HCT116 (cell line): ENCODE measurements around the gene AIFM1. TPM values are rescaled to one million over a fixed set of nuclear protein-coding genes. Genes with fewer than 3 reads are reported as not detected.

Experiments used
- ATAC-seq: fragments of 200-7000 bp; cut with Tn5 transposase; 2 replicates; pipeline ENCODE4 v1.9.1; 2020; ENCODE audit warnings: mild to moderate bottlenecking, moderate library complexity
- BruUV-seq: library from RNA; stranded (reverse); fragments of 400-500 nt; replicated peaks from 2 replicates; lab custom pipeline; 2021; lab: Mats Ljungman, UMichigan
- CTCF ChIA-PET: fragments of 300-600 bp; sonication (Branson Sonifier 250); formaldehyde crosslinking; loops from one replicate; lab custom pipeline; 2021; ENCODE audit warnings: antibody characterized with exemption; lab: Charles Lee
- POLR2A ChIA-PET: fragments of 300-600, 350-600 bp; sonication (Branson Sonifier 250); formaldehyde crosslinking; loops from one replicate; lab custom pipeline; 2021; ENCODE audit warnings: antibody characterized with exemption; lab: Charles Lee
- RAD21 ChIA-PET, 2 experiments: fragments of 300-600 bp; sonication (Branson Sonifier 250); formaldehyde crosslinking; loops; one replicate each; lab custom pipeline; 2023; ENCODE audit warnings: low total read pairs in 2 of 2; ENCODE audit not compliant: uncharacterized antibody in 2 of 2, unreplicated experiment in 2 of 2, low non-redundant PET in 1 of 2; lab: Charles Lee
- DNase-seq: peaks from one replicate; pipeline ENCODE4 v3.0.0-alpha.2; 2010; ENCODE audit warnings: low read depth, low spot score
- H2AFZ ChIP-seq: fragments of 200-600 bp; shearing (Covaris generic), sonication (generic); 2 replicates; pipeline ENCODE4 v1.6.1; 2017; ENCODE audit warnings: low read depth, mixed run types, mixed read lengths, antibody characterized with exemption, low read length; ENCODE audit not compliant: poor library complexity, severe bottlenecking
- H3K27ac ChIP-seq: 2 replicates; pipeline ENCODE4 v1.5.1; 2012; ENCODE audit warnings: low read depth, low read length
- H3K27me3 ChIP-seq: fragments of 200-600 bp; sonication (generic); 2 replicates; pipeline ENCODE4 v1.6.1; 2016; ENCODE audit warnings: mixed run types, low read length, mixed read lengths; ENCODE audit not compliant: insufficient read depth
- H3K36me3 ChIP-seq, 2 experiments: fragments of 200-500 bp in 1 of 2; fragments of 200-600 bp in 1 of 2; sonication (Bioruptor generic) in 1 of 2; sonication (generic) in 1 of 2; 2 replicates each; pipeline versions ENCODE4 v1.5.1 to v1.6.1; 2014 to 2016; ENCODE audit warnings: low read length in 2 of 2, inconsistent platforms in 1 of 2, mixed read lengths in 1 of 2, mixed run types in 1 of 2; ENCODE audit not compliant: insufficient read depth in 2 of 2, control insufficient read depth in 1 of 2
- H3K4me1 ChIP-seq, 2 experiments: fragments of 200-600 bp in 1 of 2; sonication (generic) in 1 of 2; 2 replicates each; pipeline versions ENCODE4 v1.5.1 to v1.6.1; 2012 to 2017; ENCODE audit warnings: low read length in 2 of 2, inconsistent platforms in 1 of 2, mild to moderate bottlenecking in 1 of 2, mixed read lengths in 1 of 2, mixed run types in 1 of 2, moderate library complexity in 1 of 2; ENCODE audit not compliant: insufficient read depth in 2 of 2, control insufficient read depth in 1 of 2
- H3K4me2 ChIP-seq: fragments of 200-600 bp; sonication (generic); 2 replicates; pipeline ENCODE4 v1.6.1; 2017; ENCODE audit warnings: mixed run types, low read length, mixed read lengths
- H3K4me3 ChIP-seq, 2 experiments: fragments of 200-600 bp in 1 of 2; sonication (generic) in 1 of 2; replicated peaks in 1 of 2; 2 replicates each; pipeline ENCODE4 v1.5.1; 2011 to 2016; ENCODE audit warnings: low read length in 2 of 2, control low read depth in 1 of 2, low read depth in 1 of 2, mild to moderate bottlenecking in 1 of 2, mixed read lengths in 1 of 2, mixed run types in 1 of 2
- H3K79me2 ChIP-seq: fragments of 200-600 bp; sonication (generic); 2 replicates; pipeline ENCODE4 v1.6.1; 2017; ENCODE audit warnings: mild to moderate bottlenecking, mixed run types, low read length, moderate library complexity, mixed read lengths; ENCODE audit not compliant: insufficient read depth
- H3K9ac ChIP-seq: fragments of 200-600 bp; sonication (generic); 2 replicates; pipeline ENCODE4 v1.6.1; 2016; ENCODE audit warnings: low read length, mixed read lengths
- H3K9me2 ChIP-seq: fragments of 200-600 bp; sonication (generic), shearing (Covaris generic); 2 replicates; pipeline ENCODE4 v1.6.1; 2017; ENCODE audit warnings: mixed run types, mild to moderate bottlenecking, moderate library complexity; ENCODE audit not compliant: insufficient read depth
- H3K9me3 ChIP-seq, 2 experiments: fragments of 200-500 bp in 1 of 2; fragments of 200-600 bp in 1 of 2; sonication (Bioruptor generic) in 1 of 2; sonication (generic) in 1 of 2; 2 replicates each; pipeline ENCODE4 v1.6.1; 2014 to 2017; ENCODE audit warnings: low read length in 2 of 2, mixed read lengths in 2 of 2, inconsistent platforms in 1 of 2, low read depth in 1 of 2, mild to moderate bottlenecking in 1 of 2, mixed run types in 1 of 2, moderate library complexity in 1 of 2; ENCODE audit not compliant: control insufficient read depth in 1 of 2, insufficient read depth in 1 of 2
- H4K20me1 ChIP-seq: fragments of 200-600 bp; sonication (generic), shearing (Covaris generic); 2 replicates; pipeline ENCODE4 v1.6.1; 2017; ENCODE audit warnings: mixed run types, mild to moderate bottlenecking, moderate library complexity; ENCODE audit not compliant: insufficient read depth
- ATF3 ChIP-seq: IDR thresholded peaks from 2 replicates; pipeline ENCODE4 v1.6.1; 2012
- CEBPB ChIP-seq: IDR thresholded peaks from 2 replicates; pipeline ENCODE4 v1.6.1; 2012; ENCODE audit warnings: low read depth
- POLR2A ChIP-seq: IDR thresholded peaks from 2 replicates; pipeline ENCODE4 v1.7.0; 2011; ENCODE audit warnings: borderline replicate concordance; ENCODE audit not compliant: insufficient read depth, insufficient read length; ENCODE audit errors: extremely low read depth
- RAD21 ChIP-seq: IDR thresholded peaks from 2 replicates; pipeline ENCODE4 v1.6.1; 2012; ENCODE audit warnings: low read depth, mild to moderate bottlenecking
- REST ChIP-seq: IDR thresholded peaks from 2 replicates; pipeline ENCODE4 v1.6.1; 2012; ENCODE audit warnings: low read depth
- ZFX ChIP-seq: fragments of 450-650 bp; IDR thresholded peaks from 2 replicates; pipeline ENCODE4 v1.6.1; 2017
- ZNF274 ChIP-seq: fragments of 200-500 bp; sonication (Bioruptor generic); IDR thresholded peaks from 2 replicates; pipeline ENCODE4 v1.6.1; 2014; ENCODE audit warnings: mild to moderate bottlenecking, low read depth, low read length, inconsistent platforms
- intact Hi-C: fragments of 100-400 bp; cut with micrococcal nuclease; formaldehyde crosslinking; loops from 2 replicates; pipeline ENCODE4 v1.10.0; 2022
- total RNA-seq: library from RNA; stranded (reverse); gene quantifications from one replicate; pipeline ENCODE4 v1.2.1, GENCODE V29; 2021; ENCODE audit not compliant: unreplicated experiment

AIFM1 gene
- total RNA-seq, 1 experiment from 2014 or later: 50.0 TPM

GRCh38 chrX:130098210-130098552 lies 67.5 kb downstream of the AIFM1 start:
- ChIA-PET CTCF (interaction anchor here (1.0 kb wide), 1 partner anchor 18 kb away, joined by 3 read pairs; no protein-coding TSS in a partner anchor), RAD21 (interaction anchor here in 1 of 2 experiments (0.6 kb wide), 1 partner anchor 28 kb away, joined by 3 read pairs; no protein-coding TSS in a partner anchor), POLR2A (no interaction called here)
- Histone ChIP-seq H3K4me3 (no peak overlapping the region), H3K4me2 (no peak overlapping the region), H3K27ac (no peak overlapping the region), H3K79me2 (peaks cover 35% of the 10 kb centered on the region), H3K9ac (no peak overlapping the region), H3K9me2 (no peaks in the 10 kb centered on the region), H2AFZ (no peak overlapping the region), H3K36me3 (no peaks in the 10 kb centered on the region), H3K4me1 (peaks cover 0 to 4% of the 10 kb centered on the region in 2 experiments; a peak in 1 of 4 replicates), H3K9me3 (no peaks in the 10 kb centered on the region), H4K20me1 (0 out of 2 replicates have a peak, but pooled peaks cover 3% of the 10 kb centered on the region), H3K27me3 (no peaks in the 10 kb centered on the region)
- intact Hi-C loops: no loop called here
- TF ChIP-seq RAD21: no peak
- no peak for TF ChIP-seq REST
- TF ChIP-seq ZNF274: no peak
- TF ChIP-seq ATF3: no peak
- TF ChIP-seq CEBPB: no peak
- no peak for TF ChIP-seq ZFX
- TF ChIP-seq POLR2A: no peak
- BruUV-seq: no TSS peak
- ATAC-seq: no peak
- no peak for DNase-seq
